T-helper 1 cell treated with Interleukin-12 subunit alpha and Interleukin-12 subunit beta and Interleukin-4 antibody, amounts not matched to agents 30 μg/mL and 1 μg/mL, for 36 hours (primary cell): Measurements from ENCODE around the gene NRM.

Source experiments
- H3K27ac Mint-ChIP-seq: one replicate; pipeline ENCODE4 v1.8.0; 2021; ENCODE audit warnings: mild to moderate bottlenecking, mixed read lengths
- H3K27me3 Mint-ChIP-seq: one replicate; pipeline ENCODE4 v1.8.0; 2021; ENCODE audit warnings: low read depth, mixed read lengths
- H3K36me3 Mint-ChIP-seq: one replicate; pipeline ENCODE4 v1.8.0; 2021; ENCODE audit warnings: low read depth, mixed read lengths
- H3K4me1 Mint-ChIP-seq: one replicate; pipeline ENCODE4 v1.8.0; 2021; ENCODE audit warnings: low read depth, mixed read lengths
- H3K4me3 Mint-ChIP-seq: one replicate; pipeline ENCODE4 v1.8.0; 2021; ENCODE audit warnings: mild to moderate bottlenecking, moderate library complexity, mixed read lengths
- H3K9me3 Mint-ChIP-seq: one replicate; pipeline ENCODE4 v1.8.0; 2021; ENCODE audit warnings: mixed read lengths

Gene NRM

DNA sequence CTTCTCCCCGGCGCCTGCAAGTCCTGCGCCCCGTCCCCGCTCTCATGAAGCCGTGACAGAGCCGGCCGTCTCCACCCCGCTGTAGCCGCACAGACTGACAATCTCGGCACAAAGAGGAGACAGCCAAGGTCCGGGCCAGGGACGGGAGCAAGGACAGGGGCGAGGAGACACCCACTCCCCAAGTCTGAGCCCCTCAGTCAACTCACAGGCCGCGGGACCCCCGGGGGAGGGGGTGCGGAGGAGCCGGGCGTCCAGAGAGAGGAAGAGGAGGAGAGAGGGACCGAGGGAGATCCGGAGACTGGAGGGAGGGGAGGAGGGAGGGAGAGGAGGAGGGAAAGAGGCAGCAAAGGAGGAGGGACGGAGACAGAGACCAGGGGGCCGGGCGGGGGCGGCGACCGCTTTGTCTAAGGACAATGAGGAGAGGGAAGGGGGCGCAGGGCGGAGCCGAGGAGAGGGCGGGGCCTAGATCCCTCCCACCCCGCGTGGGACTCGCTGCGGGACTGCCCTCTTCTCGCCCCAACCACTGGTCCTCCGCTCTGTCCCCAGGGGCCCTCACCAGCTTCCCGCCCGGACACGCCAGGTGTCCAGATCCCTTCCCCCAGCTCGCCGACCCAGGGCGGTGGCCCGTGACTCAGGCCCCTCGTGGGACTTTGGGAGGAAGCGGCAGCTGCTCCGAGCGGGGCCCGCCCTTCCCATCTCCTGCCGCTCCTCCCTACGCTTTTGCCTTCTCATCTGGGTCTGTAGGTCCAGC is 3.7 kb downstream of the NRM start:
- Mint-ChIP-seq H3K36me3 (peaks cover 41% of the 10 kb centered on the region), H3K27me3 (no peaks in the 10 kb centered on the region), H3K27ac (peak overlapping the region; percentile 95), H3K4me3 (peak overlapping the region; percentile 100), H3K4me1 (peaks cover 41% of the 10 kb centered on the region), H3K9me3 (no peaks in the 10 kb centered on the region)

DNA sequence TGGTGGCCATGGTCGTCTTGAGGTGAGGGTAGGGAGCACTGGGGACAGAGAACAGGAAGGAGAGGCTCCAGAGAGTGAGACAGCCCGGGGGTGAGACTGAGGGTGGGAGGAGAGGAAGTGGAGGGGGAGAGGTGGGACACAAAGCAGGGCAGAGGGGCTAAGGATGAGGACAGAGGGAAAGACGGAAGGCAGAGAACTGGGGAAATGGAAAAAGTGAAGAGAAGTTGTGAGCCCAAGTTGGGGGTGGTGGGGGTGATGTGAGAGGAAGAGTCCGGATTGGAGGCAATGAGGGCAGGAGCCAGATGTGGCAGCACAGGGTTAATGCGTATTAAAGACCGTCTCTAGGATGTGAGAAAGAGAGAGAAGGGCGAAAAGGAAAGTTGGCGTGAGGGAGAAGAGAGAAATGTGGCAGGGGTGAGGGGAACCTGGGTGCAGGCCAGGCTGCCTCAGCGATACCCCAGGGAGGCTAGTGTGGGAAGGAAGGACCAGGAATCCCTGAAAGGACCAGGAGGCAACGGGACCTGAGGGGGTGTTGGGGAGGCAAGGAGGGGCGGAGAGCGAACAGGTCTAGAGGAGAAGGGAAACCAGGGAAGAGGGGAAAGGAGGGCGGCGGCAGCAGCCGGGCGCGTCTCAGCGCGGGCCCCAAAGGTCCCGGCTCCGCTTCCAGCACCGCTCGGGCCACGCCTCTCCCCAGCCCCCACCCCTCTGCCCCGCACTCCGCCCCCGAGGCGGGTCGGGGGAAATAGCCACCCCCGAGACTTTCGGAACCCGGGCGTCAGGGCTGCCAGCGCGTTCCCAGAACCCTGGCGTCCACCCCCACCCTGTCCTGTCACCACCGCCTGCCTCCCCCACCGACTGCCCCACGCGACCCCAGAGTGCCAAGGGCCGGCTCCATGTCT is 4.5 kb downstream of the NRM start, which contains the start of gene PPP1R18:
TSS of gene PPP1R18 (minus strand) at position 637 of the 899 bp plus-strand sequence. CDS start at position 10, 627 bp downstream.
- Mint-ChIP-seq H3K4me1 (peaks cover 38% of the 10 kb centered on the region), H3K9me3 (no peaks in the 10 kb centered on the region), H3K27me3 (no peaks in the 10 kb centered on the region), H3K36me3 (peaks cover 49% of the 10 kb centered on the region), H3K4me3 (peak within 1 kb of the TSS; percentile 100), H3K27ac (peak within 1 kb of the TSS; percentile 95)

DNA sequence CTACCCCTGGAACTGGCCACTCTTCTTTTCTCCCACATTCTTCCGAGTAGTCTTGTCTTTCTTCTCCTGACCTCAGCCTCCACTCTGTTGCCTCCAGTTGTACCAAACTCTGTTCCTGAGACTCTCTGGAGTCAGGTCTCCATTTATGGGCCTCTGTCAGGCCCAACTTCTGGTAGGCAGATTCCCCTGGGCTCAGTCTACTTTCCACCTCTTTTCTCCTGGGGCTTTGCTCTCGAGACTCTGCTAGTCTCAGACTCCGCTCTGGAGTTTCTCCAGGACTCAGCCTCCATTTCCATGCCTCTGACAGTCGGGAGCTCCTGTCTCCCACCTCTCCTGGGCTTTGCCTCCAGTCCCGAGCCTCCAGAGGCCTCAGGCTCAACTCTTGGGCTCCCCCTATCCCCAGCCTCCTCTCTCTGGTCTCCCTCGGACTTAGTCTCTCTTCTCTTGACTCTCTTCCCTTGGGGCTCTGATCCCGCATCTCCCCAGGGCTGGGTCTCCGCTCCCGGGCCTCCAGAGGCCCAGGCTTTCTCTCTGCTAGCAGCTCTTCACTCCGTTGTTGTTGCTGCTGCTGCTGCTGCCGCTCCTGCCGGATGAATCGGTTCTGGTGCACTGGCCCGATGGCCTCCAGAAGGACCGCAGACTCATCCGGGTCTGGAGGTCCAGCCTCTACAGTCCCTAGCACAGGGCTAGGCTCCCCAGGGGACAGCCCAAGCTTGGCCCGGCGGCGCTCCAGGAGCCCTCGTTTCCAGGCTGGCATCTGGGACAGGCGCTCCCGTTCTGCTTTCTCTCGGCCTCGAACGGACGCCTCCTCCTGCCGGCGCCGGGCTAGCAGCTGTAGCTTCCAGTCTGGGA is 5.4 kb downstream of the NRM start:
- Mint-ChIP-seq H3K4me1 (peaks cover 36% of the 10 kb centered on the region), H3K27ac (peak overlapping the region; percentile 95), H3K9me3 (no peaks in the 10 kb centered on the region), H3K4me3 (peak overlapping the region; percentile 100), H3K36me3 (peaks cover 52% of the 10 kb centered on the region), H3K27me3 (no peaks in the 10 kb centered on the region)

DNA sequence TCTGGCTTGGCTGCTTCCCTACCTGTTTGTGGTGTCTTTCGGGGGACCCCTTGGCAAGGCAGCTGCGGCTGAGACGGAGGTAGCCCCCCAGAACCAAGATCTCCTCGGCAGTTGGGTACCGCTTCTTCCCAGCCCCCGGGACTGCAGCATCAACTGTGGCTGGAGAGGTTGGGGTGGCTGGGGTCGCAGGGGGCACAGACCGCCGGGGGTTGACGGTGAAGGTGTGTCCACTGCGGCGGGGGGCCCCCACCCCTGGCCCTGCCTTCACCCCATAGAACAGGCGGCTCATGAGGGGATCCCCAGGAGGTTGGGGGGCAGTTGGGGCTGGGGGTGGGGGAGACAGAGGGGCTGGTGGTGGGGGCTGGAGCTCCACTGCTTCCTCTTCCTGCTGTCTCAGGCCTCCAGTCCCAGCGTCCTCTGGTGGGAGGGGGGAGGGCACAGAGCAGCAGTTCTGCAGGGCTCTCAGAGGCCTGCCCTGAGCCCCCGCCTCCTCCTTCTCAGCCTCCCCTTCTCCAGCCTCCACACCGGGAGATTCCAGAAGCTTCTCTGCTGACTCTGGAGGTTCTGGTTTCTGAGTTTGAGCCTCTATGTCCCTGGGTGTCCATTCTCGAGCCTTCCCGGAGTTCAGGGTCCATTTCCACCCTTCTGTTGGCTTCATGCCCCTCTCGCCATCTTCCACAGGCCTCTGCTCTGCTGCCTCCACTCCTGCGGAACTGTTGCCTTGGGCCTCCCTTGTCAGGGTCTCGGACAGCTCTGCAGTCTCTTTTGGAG is 6.2 kb downstream of the NRM start:
- H3K27ac Mint-ChIP-seq, result peak overlapping the region; percentile 95
- no peaks in the 10 kb centered on the region for H3K9me3 Mint-ChIP-seq
- H3K4me3 Mint-ChIP-seq, result peak overlapping the region; percentile 100
- H3K36me3 Mint-ChIP-seq, result peaks cover 58% of the 10 kb centered on the region
- peaks cover 36% of the 10 kb centered on the region for H3K4me1 Mint-ChIP-seq
- no peaks in the 10 kb centered on the region for H3K27me3 Mint-ChIP-seq

DNA sequence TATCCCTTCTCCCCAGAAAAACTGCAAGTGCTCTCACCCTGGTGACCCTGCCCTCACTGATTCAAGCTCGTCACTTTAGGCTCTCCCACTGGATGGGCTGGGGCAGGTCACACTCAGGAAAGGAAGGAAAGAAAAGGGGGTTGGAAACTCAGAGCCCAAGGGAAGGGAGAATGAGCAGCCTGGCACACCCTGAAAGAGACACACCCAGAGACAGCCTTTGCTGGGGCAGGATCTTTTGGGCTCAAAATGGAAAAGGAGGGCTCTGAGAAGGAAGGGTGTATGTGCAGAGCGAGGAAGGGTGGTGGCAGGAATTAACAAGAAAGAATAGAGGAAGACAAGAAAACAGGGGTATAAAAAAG is 6.8 kb downstream of the NRM start:
- Mint-ChIP-seq H3K4me1 (peaks cover 35% of the 10 kb centered on the region), H3K4me3 (peak overlapping the region; percentile 100), H3K9me3 (no peaks in the 10 kb centered on the region), H3K27ac (peak overlapping the region; percentile 94), H3K36me3 (peaks cover 63% of the 10 kb centered on the region), H3K27me3 (no peaks in the 10 kb centered on the region)

DNA sequence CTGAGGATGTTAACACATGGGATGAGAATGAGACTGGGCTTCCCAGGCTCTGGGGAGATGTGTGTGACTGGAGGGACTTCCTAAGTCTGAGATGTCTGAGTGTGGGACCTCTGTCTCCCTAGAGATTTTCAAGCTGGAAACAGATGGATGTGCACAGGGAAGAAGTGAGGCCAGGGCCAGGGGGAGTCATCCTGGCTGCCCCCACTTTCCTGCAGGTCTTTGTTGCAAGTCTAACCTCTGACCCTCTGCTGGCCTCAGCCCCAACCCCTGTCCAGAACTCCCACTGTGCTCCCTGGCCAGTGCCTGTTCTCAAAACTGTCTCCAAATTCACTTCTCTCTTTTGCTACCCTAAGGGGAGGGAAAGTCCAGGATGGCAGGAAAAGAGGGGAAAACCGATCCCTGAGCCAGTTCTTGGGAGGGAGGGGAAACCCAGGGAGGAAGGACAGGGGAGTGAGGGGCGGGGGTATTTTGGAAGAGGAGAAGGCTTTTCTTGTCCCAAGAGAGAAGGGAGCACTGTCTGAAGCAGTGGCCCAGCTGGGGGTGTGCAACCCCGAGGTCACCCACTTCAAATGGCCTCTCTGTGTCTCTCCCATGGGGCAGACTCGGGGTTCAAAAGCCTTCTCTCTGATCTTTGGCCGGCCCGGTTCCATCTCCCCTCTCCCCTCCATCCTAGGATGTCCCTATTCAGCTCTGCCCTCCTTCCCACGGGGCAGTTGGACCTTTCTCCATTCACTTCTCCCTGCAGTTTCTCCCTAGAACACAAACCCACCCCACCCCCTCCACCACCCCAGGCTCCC is 7.4 kb downstream of the NRM start:
- Mint-ChIP-seq H3K9me3 (no peaks in the 10 kb centered on the region), H3K27me3 (no peaks in the 10 kb centered on the region), H3K4me3 (peak overlapping the region; percentile 100), H3K36me3 (peaks cover 64% of the 10 kb centered on the region), H3K4me1 (peaks cover 31% of the 10 kb centered on the region), H3K27ac (peak overlapping the region; percentile 94)

DNA sequence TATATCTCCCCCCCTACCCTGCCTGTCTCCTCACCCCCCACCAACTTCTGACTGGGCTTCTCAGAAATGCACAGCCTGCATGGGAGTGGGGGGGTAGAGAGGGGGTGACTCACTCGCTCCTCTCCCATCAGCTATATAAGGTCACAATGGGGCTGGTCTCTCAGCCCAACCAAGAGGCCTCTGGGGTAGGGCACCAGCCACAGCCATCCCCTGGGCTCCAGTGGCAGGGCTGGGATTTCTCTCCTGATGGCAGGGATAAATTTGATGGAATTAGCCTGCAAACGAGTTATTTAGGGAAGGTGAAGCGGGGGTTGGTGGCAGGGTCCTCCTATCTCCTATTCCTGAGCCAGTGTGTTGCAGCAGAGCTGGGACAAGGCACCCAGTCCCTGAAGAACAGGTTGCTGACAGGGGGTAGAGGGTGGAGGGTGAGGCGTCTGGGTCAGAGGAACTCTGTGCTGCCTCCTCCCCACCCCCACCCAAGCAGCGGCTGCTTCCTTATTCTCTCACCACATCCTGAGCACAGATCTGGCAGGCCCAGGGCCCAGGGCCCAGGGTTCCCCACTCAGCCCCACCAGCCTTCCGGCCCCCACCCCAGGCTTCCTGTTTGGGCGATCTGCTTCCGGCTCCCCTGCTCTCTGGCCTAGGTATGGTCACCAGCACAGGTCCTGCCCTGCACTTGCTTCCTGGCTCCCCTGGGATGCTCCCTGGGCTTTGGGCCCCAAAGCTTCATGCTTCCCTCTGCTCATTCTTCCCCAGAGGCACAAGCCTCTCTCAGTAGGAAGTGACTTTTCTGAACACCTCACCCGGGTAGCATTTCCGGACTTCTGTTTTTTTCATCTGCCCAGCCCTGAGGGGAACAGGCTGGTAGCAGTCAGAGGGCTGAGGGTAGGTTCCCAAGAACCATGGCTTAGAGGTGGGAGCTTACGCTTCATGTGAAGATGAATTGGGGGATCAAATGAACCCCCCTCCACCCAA is 8.4 kb downstream of the NRM start:
- no peaks in the 10 kb centered on the region for H3K27me3 Mint-ChIP-seq
- peak overlapping the region; percentile 94 for H3K27ac Mint-ChIP-seq
- H3K36me3 Mint-ChIP-seq, result peaks cover 62% of the 10 kb centered on the region
- H3K9me3 Mint-ChIP-seq, result no peaks in the 10 kb centered on the region
- H3K4me1 Mint-ChIP-seq, result peaks cover 23% of the 10 kb centered on the region
- peak overlapping the region; percentile 100 for H3K4me3 Mint-ChIP-seq

DNA sequence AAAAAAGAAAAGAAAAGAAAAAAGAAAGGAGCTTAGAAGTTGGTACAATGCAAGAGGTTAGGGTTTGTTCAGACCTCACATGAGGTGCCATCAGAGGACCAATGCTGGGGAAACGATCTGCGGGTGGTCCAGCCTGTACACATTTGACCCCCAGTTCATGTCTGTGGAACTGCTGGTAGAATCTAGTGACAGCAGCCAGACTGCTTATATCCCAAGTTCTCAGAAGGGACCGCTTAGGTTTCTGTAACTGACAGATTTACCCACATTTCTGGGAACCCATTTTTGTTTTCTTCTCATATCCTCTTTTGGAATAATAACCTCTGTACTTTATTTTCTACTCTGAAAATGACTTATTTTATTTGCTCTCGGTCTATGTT is 9.0 kb downstream of the NRM start:
- Mint-ChIP-seq H3K4me3 (peak overlapping the region; percentile 100), H3K36me3 (peaks cover 65% of the 10 kb centered on the region), H3K27me3 (no peaks in the 10 kb centered on the region), H3K9me3 (no peaks in the 10 kb centered on the region), H3K4me1 (peaks cover 23% of the 10 kb centered on the region), H3K27ac (peak overlapping the region; percentile 94)

DNA sequence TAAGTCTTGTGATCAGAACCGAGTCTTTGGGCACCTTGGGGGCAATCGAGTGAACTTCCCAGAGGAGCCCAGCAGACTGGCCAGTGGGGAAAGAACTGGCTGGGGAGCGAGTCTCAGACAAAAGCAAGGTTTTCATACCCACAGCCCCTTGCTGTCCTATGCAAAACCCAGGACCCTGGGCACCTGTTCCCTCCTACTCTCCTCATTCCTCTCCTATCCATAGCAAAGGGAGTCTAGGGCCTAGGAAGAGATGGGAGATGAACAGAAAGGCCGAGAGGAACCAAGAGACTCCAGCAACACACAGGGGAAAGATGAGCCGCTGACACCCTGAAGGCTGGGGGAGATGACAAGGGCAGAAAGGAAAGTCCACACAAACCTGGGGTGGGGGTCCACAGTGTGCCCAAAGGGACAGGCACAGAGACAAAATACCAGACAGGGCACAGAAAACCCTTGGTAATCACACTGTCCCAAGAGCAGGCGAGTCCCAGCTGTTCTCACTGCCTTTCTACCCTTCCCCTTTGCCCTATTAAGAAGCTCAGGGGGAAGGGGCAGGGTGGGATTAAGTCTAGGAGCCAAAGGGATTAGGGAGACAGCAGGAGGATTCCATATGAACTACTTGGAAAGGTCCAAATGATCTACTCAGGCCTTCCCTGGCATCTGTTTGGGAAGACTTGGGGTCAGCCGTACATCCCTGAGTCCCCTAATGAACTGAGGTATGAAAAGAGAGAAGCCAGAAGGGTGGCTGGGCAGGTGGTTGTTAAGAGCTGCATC is 10.8 kb downstream of the NRM start:
- Mint-ChIP-seq H3K36me3 (peaks cover 62% of the 10 kb centered on the region), H3K4me1 (peaks cover 27% of the 10 kb centered on the region)

DNA sequence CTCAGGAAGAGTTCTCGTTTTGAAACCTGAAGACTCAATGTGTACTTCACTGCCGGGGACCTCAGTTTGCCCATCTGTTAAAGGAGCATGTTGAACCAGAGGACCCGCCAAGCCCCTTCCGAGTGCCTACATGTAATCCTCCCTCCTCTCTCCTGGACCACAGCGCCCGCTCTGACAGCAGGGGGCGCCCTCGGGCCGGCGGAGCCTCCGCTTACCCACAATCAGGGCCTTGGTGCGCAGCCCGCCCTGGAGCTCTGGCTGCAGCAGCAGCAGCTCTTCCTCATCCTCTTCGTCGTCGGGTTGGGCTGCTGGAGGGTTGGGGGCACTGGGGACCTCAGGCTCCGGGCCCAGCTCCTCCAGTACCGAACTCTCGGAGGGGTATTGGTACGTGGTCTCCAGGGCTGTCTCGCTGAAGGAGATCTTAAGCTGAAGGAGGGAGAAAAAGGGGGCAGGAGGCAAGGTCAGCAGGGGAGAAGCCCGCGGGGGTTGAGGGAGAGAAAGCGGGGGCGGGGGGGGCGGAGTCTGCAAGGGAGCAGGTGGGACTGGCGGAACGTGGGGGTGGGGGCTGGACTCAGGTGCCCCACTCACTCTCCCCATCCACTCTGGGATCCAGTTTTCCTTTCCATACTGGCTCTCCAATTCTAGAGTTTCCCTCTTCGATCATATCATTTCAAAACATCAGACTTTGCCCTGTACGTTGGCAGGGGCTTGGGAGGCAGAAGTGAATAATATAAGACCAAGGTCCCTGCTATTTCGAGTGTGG is 11.6 kb downstream of the NRM start:
- Mint-ChIP-seq H3K4me3 (peak overlapping the region; percentile 100), H3K27me3 (no peaks in the 10 kb centered on the region), H3K9me3 (no peaks in the 10 kb centered on the region), H3K36me3 (peaks cover 60% of the 10 kb centered on the region), H3K27ac (peak overlapping the region; percentile 75), H3K4me1 (peaks cover 27% of the 10 kb centered on the region)

More for the DNA sequence above, 10.8 kb downstream of the NRM start:
- Mint-ChIP-seq H3K27me3 (no peaks in the 10 kb centered on the region), H3K27ac (peak overlapping the region; percentile 67), H3K9me3 (no peaks in the 10 kb centered on the region), H3K4me3 (peak overlapping the region; percentile 100)

DNA sequence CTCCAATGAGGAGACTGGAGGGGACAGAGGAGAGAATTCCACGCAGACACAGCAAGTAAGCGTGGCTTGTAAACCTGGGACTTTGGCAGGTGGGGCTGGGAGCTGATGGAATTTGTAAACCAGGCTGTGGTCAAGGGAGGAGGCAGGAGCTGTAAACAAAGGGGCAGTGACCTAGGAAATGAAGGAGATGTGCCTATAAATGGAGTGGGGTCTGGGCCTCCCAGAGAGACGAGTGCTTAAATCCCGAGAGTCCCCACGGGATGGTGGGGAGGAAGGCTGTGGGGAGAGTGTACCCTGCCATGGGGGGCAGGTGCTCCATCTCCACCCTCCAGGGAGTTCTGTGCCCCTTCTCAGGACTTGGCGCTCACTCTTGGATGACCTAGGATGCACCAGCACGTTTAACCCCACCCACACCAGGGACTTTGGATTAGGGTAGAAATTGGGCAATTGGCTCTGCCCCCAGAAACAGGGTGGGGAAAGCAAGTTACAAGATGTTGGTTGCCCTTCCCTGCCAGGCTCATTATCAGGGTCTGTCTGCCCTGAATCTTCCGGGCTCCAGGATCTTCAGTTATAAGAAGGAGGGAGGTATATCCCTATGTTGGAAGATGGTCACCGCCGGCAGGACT is 14.0 kb downstream of the NRM start:
- H3K4me3 Mint-ChIP-seq, result no peak overlapping the region
- H3K4me1 Mint-ChIP-seq, result peaks cover 33% of the 10 kb centered on the region
- peak overlapping the region; percentile 63 for H3K27ac Mint-ChIP-seq
- no peaks in the 10 kb centered on the region for H3K9me3 Mint-ChIP-seq
- peaks cover 42% of the 10 kb centered on the region for H3K36me3 Mint-ChIP-seq
- H3K27me3 Mint-ChIP-seq, result no peaks in the 10 kb centered on the region
